ENCODE measurements around the gene RREB1.

Gene RREB1

GRCh38 chr6:7145885-7146828 is 38.4 kb downstream of the RREB1 start:
- DNase-seq (ENCODE audit: low spot score): no peak

GRCh38 chr6:7147051-7147671 is 39.4 kb downstream of the RREB1 start:
- TF ChIP-seq CTCF (IDR thresholded peaks at IDR 0.05; ENCODE audit: borderline replicate concordance, control extremely low read depth, extremely low read depth, insufficient read depth, missing control alignments): no peak
- in situ Hi-C loops (cut with MboI; ENCODE audit: low sequenced_read_pairs, unreplicated experiment): no loop called here
- DNase-seq (ENCODE audit: low spot score): no peak

More at GRCh38 chr6:7145885-7146828, 38.4 kb downstream of the RREB1 start:
- in situ Hi-C loops (cut with MboI; ENCODE audit: low sequenced_read_pairs, unreplicated experiment): no loop called here
- no peak for TF ChIP-seq CTCF (IDR thresholded peaks at IDR 0.05; ENCODE audit: borderline replicate concordance, control extremely low read depth, extremely low read depth, insufficient read depth, missing control alignments)

DNA sequence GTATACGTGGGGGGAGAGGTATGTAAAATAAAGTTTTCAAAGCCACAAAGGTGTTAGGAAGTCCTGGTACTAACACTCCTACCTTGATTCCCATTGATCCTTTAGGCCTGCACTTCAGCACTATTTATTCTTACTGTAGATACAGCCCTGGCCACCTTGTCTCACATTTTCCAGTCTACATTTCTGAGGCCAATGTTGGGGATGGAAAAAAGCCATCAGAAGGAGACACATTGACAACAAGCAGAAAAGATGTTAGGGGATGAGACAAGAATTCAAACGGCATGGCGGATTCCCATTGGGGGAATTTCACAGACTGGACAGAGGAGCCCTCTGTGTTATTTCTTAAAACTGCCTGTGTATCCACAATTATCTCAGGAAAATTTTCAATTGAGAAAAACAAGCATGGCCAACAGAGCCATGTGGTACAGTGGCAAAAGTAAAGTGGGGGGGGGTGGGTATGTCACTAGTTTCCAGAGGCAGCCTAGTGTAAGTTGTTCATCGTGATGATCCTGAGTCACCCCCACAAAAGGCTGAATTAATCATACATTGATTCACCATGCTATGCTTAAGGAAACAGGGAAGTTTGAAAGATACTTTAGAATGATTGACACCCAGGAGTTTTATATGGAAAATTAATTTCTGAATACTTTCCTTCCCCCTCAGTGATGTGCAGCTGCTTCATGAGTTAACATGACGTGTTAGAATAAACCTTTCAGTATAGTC is 40.5 kb downstream of the RREB1 start:
- no peak for DNase-seq (ENCODE audit: low spot score)
- in situ Hi-C loops (cut with MboI; ENCODE audit: low sequenced_read_pairs, unreplicated experiment): no loop called here
- no peak for TF ChIP-seq CTCF (IDR thresholded peaks at IDR 0.05; ENCODE audit: borderline replicate concordance, control extremely low read depth, extremely low read depth, insufficient read depth, missing control alignments)

GRCh38 chr6:7150381-7151064 is 42.8 kb downstream of the RREB1 start:
- in situ Hi-C loops (cut with MboI; ENCODE audit: low sequenced_read_pairs, unreplicated experiment): no loop called here
- TF ChIP-seq CTCF (IDR thresholded peaks at IDR 0.05; ENCODE audit: borderline replicate concordance, control extremely low read depth, extremely low read depth, insufficient read depth, missing control alignments): no peak
- no peak for DNase-seq (ENCODE audit: low spot score)

GRCh38 chr6:7151381-7151780 is 43.6 kb downstream of the RREB1 start:
- no peak for TF ChIP-seq CTCF (IDR thresholded peaks at IDR 0.05; ENCODE audit: borderline replicate concordance, control extremely low read depth, extremely low read depth, insufficient read depth, missing control alignments)
- in situ Hi-C loops (cut with MboI; ENCODE audit: low sequenced_read_pairs, unreplicated experiment): no loop called here
- no peak for DNase-seq (ENCODE audit: low spot score)

DNA sequence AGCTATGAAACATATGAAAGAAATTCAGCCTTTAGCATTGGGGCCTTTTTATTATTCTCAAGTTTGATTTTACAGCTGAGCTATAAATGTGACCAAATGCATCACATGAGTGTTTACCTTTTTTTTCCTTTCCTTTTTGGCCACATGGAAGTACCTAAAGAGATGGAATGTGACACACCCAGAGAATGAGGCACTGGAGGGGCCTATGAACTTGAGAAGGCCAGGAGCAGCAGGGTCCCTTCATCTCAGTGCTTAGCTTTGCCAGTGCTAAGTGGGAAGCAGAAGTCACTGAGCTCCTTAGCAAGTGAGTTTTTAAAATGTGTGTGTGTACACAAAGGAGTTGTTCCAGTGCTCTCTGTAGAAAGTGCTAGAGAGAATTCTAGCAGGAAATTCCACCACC is 44.7 kb downstream of the RREB1 start:
- no peak for TF ChIP-seq CTCF (IDR thresholded peaks at IDR 0.05; ENCODE audit: borderline replicate concordance, control extremely low read depth, extremely low read depth, insufficient read depth, missing control alignments)
- DNase-seq (ENCODE audit: low spot score): no peak
- in situ Hi-C loops (cut with MboI; ENCODE audit: low sequenced_read_pairs, unreplicated experiment): no loop called here

Data from GM13976 (cell line).